ENCODE data around the gene ACR. TPM values are rescaled to one million over a fixed set of nuclear protein-coding genes. Genes with fewer than 3 reads are reported as not detected.
A peak's percentile ranks its signal among the peaks of the same experiment; 100 is the strongest.
"Not testable (repeated sequence)": the region's sequence is repeated elsewhere in the genome, so short reads cannot be mapped to it uniquely, and the experiment has no call there.

Gene ACR
- total and polyA plus RNA-seq, 2 of the 8 experiments (the other 6 are each of a cell fraction or from before 2014, with no cell fraction given) = 0.56 TPM; not detected in 1

DNA sequence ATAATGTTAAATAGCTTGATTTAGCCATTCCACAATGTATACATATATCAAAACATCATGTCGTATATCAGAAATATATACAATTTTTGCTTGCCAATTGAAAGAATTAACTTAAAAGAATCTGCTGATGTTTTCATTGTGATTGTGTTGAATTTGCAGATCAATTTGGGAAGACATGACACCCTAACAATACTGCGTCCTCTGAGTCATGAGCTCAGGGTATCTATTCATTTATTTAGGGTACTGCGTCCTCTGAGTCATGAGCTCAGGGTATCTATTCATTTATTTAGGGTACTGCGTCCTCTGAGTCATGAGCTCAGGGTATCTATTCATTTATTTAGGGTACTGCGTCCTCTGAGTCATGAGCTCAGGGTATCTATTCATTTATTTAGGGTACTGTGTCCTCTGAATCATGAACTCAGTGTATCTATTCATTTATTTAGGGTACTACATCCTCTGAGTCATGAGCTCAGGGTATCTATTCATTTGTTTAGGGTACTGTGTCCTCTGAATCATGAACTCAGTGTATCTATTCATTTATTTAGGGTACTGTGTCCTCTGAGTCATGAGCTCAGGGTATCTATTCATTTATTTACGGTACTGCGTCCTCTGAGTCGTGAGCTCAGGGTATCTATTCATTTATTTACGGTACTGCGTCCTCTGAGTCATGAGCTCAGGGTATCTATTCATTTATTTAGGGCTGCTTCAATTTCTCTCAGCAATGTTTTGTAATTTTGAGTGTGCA, 21.8 kb downstream of the ACR start:
- H3K4me2 ChIP-seq (ENCODE audit: insufficient read depth in 1 of 2, low read depth in 2 of 2, low read length in 2 of 2); H3K4me1 ChIP-seq (replicated peaks in 1 of 4; ENCODE audit: control insufficient read depth in 3 of 4, insufficient read depth in 4 of 4, low read length in 3 of 4); H3K23ac ChIP-seq (ENCODE audit: insufficient read length); H3K18ac ChIP-seq (ENCODE audit: extremely low read depth, low read length); H3K79me1 ChIP-seq (ENCODE audit: low read depth, low read length); H3K4ac ChIP-seq (replicated peaks; ENCODE audit: insufficient read length, low read depth, low read length); H2AFZ ChIP-seq (ENCODE audit: low read length); H3K14ac ChIP-seq (ENCODE audit: insufficient read length); FAIRE-seq; H2BK12ac ChIP-seq (ENCODE audit: low read depth, low read length); H3K9me3 ChIP-seq (ENCODE audit: insufficient read depth in 2 of 2, low read depth in 1 of 2, low read length in 1 of 2); H2BK5ac ChIP-seq (ENCODE audit: low read depth, low read length); H4K5ac ChIP-seq (ENCODE audit: insufficient read length, low read depth, low read length); H3K27ac ChIP-seq (ENCODE audit: low read depth, low read length); H2AK5ac ChIP-seq (ENCODE audit: low read depth, low read length); H2BK120ac ChIP-seq (replicated peaks; ENCODE audit: low read depth, low read length); H2BK20ac ChIP-seq (ENCODE audit: low read length); POLR2A ChIA-PET (ENCODE audit: partially characterized antibody); H4K91ac ChIP-seq (replicated peaks; ENCODE audit: insufficient read length, low read length); H4K20me1 ChIP-seq (replicated peaks in 1 of 2; ENCODE audit: control insufficient read depth in 1 of 2, insufficient read depth in 2 of 2, low read length in 2 of 2); DNase-seq (ENCODE audit: low read depth in 1 of 2, low spot score in 2 of 2); H3K79me2 ChIP-seq (ENCODE audit: control insufficient read depth in 1 of 2, insufficient read depth in 2 of 2, low read length in 2 of 2); H3K36me3 ChIP-seq (ENCODE audit: control insufficient read depth in 2 of 4, insufficient read depth in 4 of 4, low read length in 3 of 4); H3K4me3 ChIP-seq (ENCODE audit: extremely low read depth in 1 of 4, insufficient read depth in 2 of 4, low read depth in 3 of 4, low read length in 4 of 4); H3K9ac ChIP-seq (replicated peaks in 1 of 4; ENCODE audit: extremely low read depth in 1 of 4, low read depth in 3 of 4, low read length in 3 of 4); H3K23me2 ChIP-seq (ENCODE audit: low read depth, low read length); H2BK15ac ChIP-seq (ENCODE audit: low read length); H4K8ac ChIP-seq (ENCODE audit: extremely low read depth, insufficient read depth, low read length); H3K56ac ChIP-seq (replicated peaks; ENCODE audit: insufficient read length, low read depth, low read length): not testable (repeated sequence)
- peaks cover 8 to 27% (median 22%) of the 10 kb centered on the region in 4 experiments for H3K27me3 ChIP-seq (replicated peaks in 1 of 4; ENCODE audit: control insufficient read depth in 3 of 4, extremely low read depth in 1 of 4, insufficient read depth in 3 of 4, low read length in 3 of 4)
- 35% methylated on average over 9 of the region's 10 CpGs; no CpG with 5 or more reads in 1 of the 2 experiments for WGBS, 2 experiments (ENCODE audit: extremely low coverage in 1 of 2, insufficient coverage in 1 of 2, insufficient read length in 1 of 2, insufficient replicate concordance in 2 of 2, low coverage in 1 of 2, low lambda C conversion rate in 2 of 2, missing lambda C conversion rate in 1 of 2)
- CTCF ChIA-PET (ENCODE audit: partially characterized antibody) = interaction anchor here (0.8 kb wide), 1 partner anchor 39 kb away, joined by 3 read pairs; no protein-coding TSS in a partner anchor
- TF ChIP-seq ZNF274 (IDR thresholded peaks at IDR 0.05; ENCODE audit: borderline replicate concordance, extremely low read depth, low read length) = peak; percentile 29; the same call in 1 of the 2 replicates
- peak; percentile 81 for TF ChIP-seq JUND (IDR thresholded peaks at IDR 0.05; ENCODE audit: low read length)
- peak; percentile 69 for TF ChIP-seq MAFK (IDR thresholded peaks at IDR 0.05; ENCODE audit: low read depth, low read length)

Data from H1 (cell line).